Measurements from ENCODE around the gene AHDC1. TPM values are rescaled to one million over a fixed set of nuclear protein-coding genes. Genes with fewer than 3 reads are reported as not detected.
"Not testable (repeated sequence)": the region's sequence is repeated elsewhere in the genome, so short reads cannot be mapped to it uniquely, and the experiment has no call there.

Gene AHDC1
- total RNA-seq, 4 donors from 2014 or later: 26.4 to 39.9 (median 34.6) TPM

DNA sequence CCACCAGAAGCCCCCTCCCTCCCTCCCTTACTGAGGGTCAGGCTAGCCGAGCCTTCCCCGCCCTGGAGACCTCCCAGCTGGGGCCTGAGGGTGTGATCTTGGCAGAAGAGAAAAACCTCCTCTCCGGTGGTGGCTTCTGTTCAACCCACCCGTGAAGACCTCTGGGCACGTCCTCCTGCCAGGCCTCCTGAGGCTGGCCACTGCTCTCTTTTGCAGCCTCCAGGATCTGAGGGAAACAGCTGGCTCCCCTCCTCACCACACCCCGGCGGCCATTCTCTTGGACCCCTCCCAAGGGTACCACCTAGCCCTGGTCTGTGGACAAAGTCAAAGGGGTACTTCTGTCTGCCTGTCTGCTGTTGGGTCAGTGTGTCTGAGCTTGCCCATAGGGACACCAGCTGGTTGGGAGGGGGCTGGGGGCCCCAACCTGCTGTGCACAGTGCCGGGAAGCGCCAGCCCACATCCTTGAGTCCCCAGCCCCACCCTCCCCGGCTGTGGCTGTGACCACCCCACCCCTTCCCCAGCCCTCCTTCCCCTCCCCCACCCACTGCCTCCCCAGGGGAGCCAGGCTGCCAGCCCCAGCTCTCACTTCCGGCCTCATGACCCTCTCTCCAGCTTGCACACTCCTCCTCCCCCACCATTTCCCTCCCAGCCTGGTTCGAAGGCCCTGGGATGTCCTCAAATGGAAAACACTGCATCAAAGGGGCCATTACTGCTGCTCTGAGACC lies 48.1 kb downstream of the AHDC1 start:
- Histone ChIP-seq H3K36me3 (peaks cover 0 to 32% (median 4%) of the 10 kb centered on the region in 3 donors), H3K27me3 (no peaks in the 10 kb centered on the region), H3K27ac (peak overlapping the region; percentile 78 to 95 (median 88)), H3K4me3 (no peak overlapping the region), H3K9me3 (no peaks in the 10 kb centered on the region), H3K4me1 (peaks cover 5 to 68% (median 45%) of the 10 kb centered on the region in 4 donors)
- peak in 1 of 2 donors; percentile 59 for DNase-seq (ENCODE audit: low spot score in 2 of 2)
- 18 to 20% methylated on average over 7 to 12 of the region's 12 CpGs for WGBS, 2 donors
- TF ChIP-seq CTCF (IDR thresholded peaks at IDR 0.05) (no peak), EP300 (IDR thresholded peaks at IDR 0.05) (peak in 1 of 2 donors; percentile 20), POLR2A (IDR thresholded peaks at IDR 0.05) (no peak)

GRCh38 chr1:27554759-27555699 lies 48.9 kb downstream of the AHDC1 start:
- Histone ChIP-seq H3K27me3 (no peaks in the 10 kb centered on the region), H3K9me3 (no peaks in the 10 kb centered on the region), H3K36me3 (peaks cover 0 to 40% (median 5%) of the 10 kb centered on the region in 3 donors), H3K27ac (peak overlapping the region; percentile 78 to 95 (median 88)), H3K4me1 (peaks cover 5 to 59% (median 37%) of the 10 kb centered on the region in 4 donors), H3K4me3 (no peak overlapping the region)
- WGBS, 2 donors: 31 to 56% methylated on average over 8 of the region's 8 CpGs
- TF ChIP-seq EP300 (IDR thresholded peaks at IDR 0.05) (no peak), CTCF (IDR thresholded peaks at IDR 0.05) (no peak), POLR2A (IDR thresholded peaks at IDR 0.05) (no peak)
- peak; percentile 68 to 70 for DNase-seq (ENCODE audit: low spot score in 2 of 2)

DNA sequence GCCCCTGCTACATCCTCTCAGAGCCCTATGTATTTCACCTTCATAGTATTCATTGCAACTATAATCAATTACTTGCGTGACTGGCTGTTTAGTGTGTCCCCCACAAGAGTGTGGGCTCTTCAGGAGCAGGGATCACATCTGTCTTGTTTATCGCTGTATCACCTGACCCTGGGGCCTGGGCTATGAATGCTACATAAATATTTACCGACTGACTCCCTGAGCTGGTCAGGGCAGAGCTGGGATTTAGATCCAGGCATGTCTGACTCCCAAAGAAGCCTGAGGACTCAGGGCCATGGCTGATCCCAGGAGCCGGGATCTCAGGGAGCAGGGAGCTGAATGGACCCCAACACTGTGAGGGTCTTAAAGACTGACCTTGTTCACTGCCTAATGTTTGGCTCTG lies 49.7 kb downstream of the AHDC1 start:
- no peak overlapping the region for H3K4me3 ChIP-seq
- TF ChIP-seq POLR2A (IDR thresholded peaks at IDR 0.05): no peak
- no peak for TF ChIP-seq EP300 (IDR thresholded peaks at IDR 0.05)
- no peak for TF ChIP-seq CTCF (IDR thresholded peaks at IDR 0.05)
- 71 to 72% methylated on average over 4 of the region's 4 CpGs for WGBS, 2 donors
- H3K9me3 ChIP-seq: no peaks in the 10 kb centered on the region
- peaks cover 5 to 54% (median 36%) of the 10 kb centered on the region in 4 donors for H3K4me1 ChIP-seq
- DNase-seq (ENCODE audit: low spot score in 2 of 2): no peak
- H3K27me3 ChIP-seq: no peaks in the 10 kb centered on the region
- peak overlapping the region; percentile 78 to 95 (median 88) for H3K27ac ChIP-seq
- H3K36me3 ChIP-seq: peaks cover 0 to 48% (median 8%) of the 10 kb centered on the region in 3 donors

GRCh38 chr1:27553823-27554222 lies 50.1 kb downstream of the AHDC1 start:
- 90 to 95% methylated on average over 7 of the region's 7 CpGs for WGBS, 2 donors
- DNase-seq (ENCODE audit: low spot score in 2 of 2); H3K27me3 ChIP-seq; H3K4me3 ChIP-seq; H3K9me3 ChIP-seq: not testable (repeated sequence)
- Histone ChIP-seq H3K27ac (peak overlapping the region; percentile 78 to 95 (median 88)), H3K36me3 (peaks cover 0 to 52% (median 10%) of the 10 kb centered on the region in 3 donors), H3K4me1 (peaks cover 5 to 53% (median 36%) of the 10 kb centered on the region in 4 donors)

- H3K36me3 ChIP-seq: peaks cover 0 to 54% (median 10%) of the 10 kb centered on the region in 3 donors
- no peaks in the 10 kb centered on the region for H3K27me3 ChIP-seq
- no peak overlapping the region for H3K4me3 ChIP-seq
- no peaks in the 10 kb centered on the region for H3K9me3 ChIP-seq
- 77 to 78% methylated on average over 13 to 16 of the region's 16 CpGs for WGBS, 2 donors
- H3K27ac ChIP-seq: peak overlapping the region in 2 of 4 donors; percentile 89 to 95
- TF ChIP-seq POLR2A (IDR thresholded peaks at IDR 0.05): no peak
- no peak for TF ChIP-seq EP300 (IDR thresholded peaks at IDR 0.05)
- TF ChIP-seq CTCF (IDR thresholded peaks at IDR 0.05): no peak
- no peak for DNase-seq (ENCODE audit: low spot score in 2 of 2)
- H3K4me1 ChIP-seq: peaks cover 5 to 45% (median 31%) of the 10 kb centered on the region in 4 donors
Observed at GRCh38 chr1:27552911-27553420, 51.0 kb downstream of the AHDC1 start.
